Gastrocnemius medialis (tissue), 4 donors: Measurements from ENCODE around the gene GSTP1. TPM values are rescaled to one million over a fixed set of nuclear protein-coding genes. Genes with fewer than 3 reads are reported as not detected.

ENCODE experiments used
- ATAC-seq, 2 donors: fragments of 150-250 bp; one replicate each; pipeline ENCODE4 v1.9.1; 2016
- DNase-seq, 2 donors: peaks; one replicate each; pipeline ENCODE4 v3.0.0-alpha.2; 2019
- H3K27ac ChIP-seq, 4 donors: fragments of 200-600 bp; sonication (generic); 1 replicate in 1 of 4; 2 replicates in 3 of 4; pipeline ENCODE4 v1.5.1; 2016 to 2018; ENCODE audit warnings: mild to moderate bottlenecking in 2 of 4, moderate library complexity in 1 of 4
- H3K27me3 ChIP-seq, 3 donors: fragments of 200-600 bp; sonication (generic) in 2 of 3; 1 replicate in 1 of 3; 2 replicates in 2 of 3; pipeline versions ENCODE4 v1.5.1 to v1.6.0; 2016 to 2019; ENCODE audit warnings: mild to moderate bottlenecking in 1 of 3, moderate library complexity in 1 of 3
- H3K36me3 ChIP-seq, 2 donors: fragments of 200-600 bp; sonication (generic) in 1 of 2; one replicate each; pipeline ENCODE4 v1.5.1; 2017 to 2018
- H3K4me1 ChIP-seq, 2 donors: fragments of 200-600 bp; sonication (generic) in 1 of 2; one replicate each; pipeline ENCODE4 v1.5.1; 2016 to 2017; ENCODE audit warnings: mild to moderate bottlenecking in 2 of 2
- H3K4me3 ChIP-seq, 4 donors: fragments of 200-600 bp; sonication (generic) in 3 of 4; 1 replicate in 1 of 4; 2 replicates in 3 of 4; pipeline ENCODE4 v1.5.1; 2016 to 2019; ENCODE audit warnings: mild to moderate bottlenecking in 2 of 4
- H3K9me3 ChIP-seq, 3 donors: fragments of 200-600 bp; sonication (generic) in 2 of 3; 1 replicate in 1 of 3; 2 replicates in 2 of 3; pipeline ENCODE4 v1.5.1; 2016 to 2019
- POLR2A ChIP-seq, 2 donors: fragments of 450-650 bp; IDR thresholded peaks; one replicate each; pipeline ENCODE4 v1.6.1; 2017; ENCODE audit warnings: antibody characterized with exemption in 2 of 2, mild to moderate bottlenecking in 2 of 2, moderate library complexity in 2 of 2
- in situ Hi-C, 4 donors: fragments of 200-750 bp; cut with MboI; loops; one replicate each; pipeline versions ENCODE4 v1.15.0 to v1.8.0; 2017; ENCODE audit warnings: low sequenced_read_pairs in 4 of 4
- intact Hi-C: fragments of 100-400 bp; cut with DNase I; formaldehyde crosslinking; loops from one replicate; pipeline ENCODE4 v1.15.1; 2023; ENCODE audit warnings: low total_unique reads
- total RNA-seq, 4 donors: library from RNA; depleted of rRNA; stranded (reverse); fragments of >200 nt; gene quantifications; one replicate each; pipeline versions ENCODE4 v1.1.0 to v1.2.3, GENCODE V29; 2016
- TF ChIP-seq, protein P1 (sequence below), 5 experiments: fragments of 450-650 bp in 3 of 5; fragments of 200-600 bp in 2 of 5; sonication (generic) in 2 of 5; IDR thresholded peaks in 4 of 5; conservative IDR thresholded peaks in 1 of 5; 1 replicate in 4 of 5; 2 replicates in 1 of 5; pipeline ENCODE4 v1.5.1; 2016 to 2019; ENCODE audit warnings: antibody characterized with exemption in 5 of 5, mild to moderate bottlenecking in 3 of 5, moderate library complexity in 3 of 5

GSTP1 gene
- total RNA-seq, 4 donors from 2014 or later: 316 to 866 (median 549) TPM

- ATAC-seq (no peak), DNase-seq (no peak)
- in situ Hi-C loops (no loop called here), intact Hi-C loops (no loop called here)
- H3K4me1 ChIP-seq: no peaks in the 10 kb centered on the region
- TF ChIP-seq, protein P1, sequence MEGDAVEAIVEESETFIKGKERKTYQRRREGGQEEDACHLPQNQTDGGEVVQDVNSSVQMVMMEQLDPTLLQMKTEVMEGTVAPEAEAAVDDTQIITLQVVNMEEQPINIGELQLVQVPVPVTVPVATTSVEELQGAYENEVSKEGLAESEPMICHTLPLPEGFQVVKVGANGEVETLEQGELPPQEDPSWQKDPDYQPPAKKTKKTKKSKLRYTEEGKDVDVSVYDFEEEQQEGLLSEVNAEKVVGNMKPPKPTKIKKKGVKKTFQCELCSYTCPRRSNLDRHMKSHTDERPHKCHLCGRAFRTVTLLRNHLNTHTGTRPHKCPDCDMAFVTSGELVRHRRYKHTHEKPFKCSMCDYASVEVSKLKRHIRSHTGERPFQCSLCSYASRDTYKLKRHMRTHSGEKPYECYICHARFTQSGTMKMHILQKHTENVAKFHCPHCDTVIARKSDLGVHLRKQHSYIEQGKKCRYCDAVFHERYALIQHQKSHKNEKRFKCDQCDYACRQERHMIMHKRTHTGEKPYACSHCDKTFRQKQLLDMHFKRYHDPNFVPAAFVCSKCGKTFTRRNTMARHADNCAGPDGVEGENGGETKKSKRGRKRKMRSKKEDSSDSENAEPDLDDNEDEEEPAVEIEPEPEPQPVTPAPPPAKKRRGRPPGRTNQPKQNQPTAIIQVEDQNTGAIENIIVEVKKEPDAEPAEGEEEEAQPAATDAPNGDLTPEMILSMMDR (IDR thresholded peaks at IDR 0.05 in 4 of 5, conservative IDR thresholded peaks at IDR 0.05 in 1 of 5): no peak
- TF ChIP-seq POLR2A (IDR thresholded peaks at IDR 0.05): no peak
- no peaks in the 10 kb centered on the region for H3K36me3 ChIP-seq
- H3K9me3 ChIP-seq: no peaks in the 10 kb centered on the region
- no peak overlapping the region for H3K4me3 ChIP-seq
- H3K27ac ChIP-seq: no peak overlapping the region
- no peaks in the 10 kb centered on the region for H3K27me3 ChIP-seq
Measured at GRCh38 chr11:67574938-67575337, 8.7 kb upstream of the GSTP1 start.

DNA sequence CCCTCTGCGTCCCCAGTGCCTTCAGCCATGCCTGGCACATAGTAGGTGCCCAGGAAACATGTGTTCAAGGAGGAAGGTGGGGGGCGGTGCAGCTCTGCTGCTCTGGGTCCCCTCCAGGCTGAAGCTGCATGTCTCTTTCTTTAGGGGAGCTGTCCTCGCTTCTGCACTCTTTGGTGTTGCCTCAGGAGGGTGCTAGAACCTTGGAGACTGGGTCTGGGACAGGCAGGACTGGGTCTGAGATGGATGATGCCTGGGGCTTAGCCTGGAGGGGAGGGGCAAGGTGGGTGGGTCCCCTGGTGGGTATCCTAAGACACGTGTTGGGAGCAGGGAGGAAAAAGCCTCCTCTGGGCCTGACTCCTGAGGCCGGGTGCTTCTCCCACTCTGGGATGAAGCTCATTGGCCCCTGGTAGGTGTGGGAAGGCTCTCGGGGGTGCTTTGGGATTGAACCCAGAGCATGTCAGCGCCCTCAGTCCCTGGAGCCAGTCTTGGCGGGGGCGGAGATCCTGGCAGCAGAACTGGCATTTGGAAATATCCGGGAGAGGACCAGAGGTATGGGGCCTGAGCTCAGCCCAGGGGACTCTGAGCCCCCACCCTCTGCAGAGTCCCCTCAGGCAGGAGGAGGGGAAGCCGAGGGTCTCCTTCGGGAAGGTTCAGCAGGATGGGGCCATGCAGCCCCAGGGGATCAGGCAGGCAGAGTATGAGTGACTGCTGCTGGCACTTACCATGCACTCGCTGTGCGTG, 6.7 kb upstream of the GSTP1 start:
- H3K36me3 ChIP-seq: no peaks in the 10 kb centered on the region
- no peaks in the 10 kb centered on the region for H3K27me3 ChIP-seq
- DNase-seq (no peak), ATAC-seq (no peak)
- in situ Hi-C loops: no loop called here
- no peaks in the 10 kb centered on the region for H3K4me1 ChIP-seq
- intact Hi-C loops: no loop called here
- no peak for TF ChIP-seq POLR2A (IDR thresholded peaks at IDR 0.05)
- TF ChIP-seq, protein P1 (IDR thresholded peaks at IDR 0.05 in 4 of 5, conservative IDR thresholded peaks at IDR 0.05 in 1 of 5): no peak
- H3K27ac ChIP-seq: no peak overlapping the region
- H3K9me3 ChIP-seq: no peaks in the 10 kb centered on the region
- H3K4me3 ChIP-seq: no peak overlapping the region

DNA sequence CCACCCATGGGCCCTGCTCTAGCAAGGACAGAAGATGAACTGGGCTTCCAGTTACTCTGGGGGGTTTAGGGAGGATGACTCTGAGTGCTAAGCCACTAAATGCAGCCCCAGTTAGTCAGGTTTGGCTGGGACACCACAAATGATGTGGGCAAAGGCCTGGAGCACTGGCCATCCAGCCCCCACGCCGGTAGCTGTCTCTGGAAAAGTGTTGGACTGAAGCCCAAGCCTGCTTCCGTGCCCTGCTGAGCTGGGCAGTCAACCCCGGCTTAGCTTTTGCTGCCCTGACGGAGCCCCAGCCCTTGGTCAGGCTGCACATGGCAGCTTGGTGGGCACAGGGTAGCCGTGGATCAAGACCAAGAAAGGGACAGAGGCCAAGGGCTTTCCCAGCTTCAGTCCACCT, 5.7 kb upstream of the GSTP1 start:
- Histone ChIP-seq H3K36me3 (no peaks in the 10 kb centered on the region), H3K4me3 (no peak overlapping the region), H3K27ac (no peak overlapping the region), H3K9me3 (no peaks in the 10 kb centered on the region), H3K27me3 (no peaks in the 10 kb centered on the region), H3K4me1 (peaks cover 6 to 7% of the 10 kb centered on the region in 2 donors)
- no peak for TF ChIP-seq POLR2A (IDR thresholded peaks at IDR 0.05)
- TF ChIP-seq, protein P1 (IDR thresholded peaks at IDR 0.05 in 4 of 5, conservative IDR thresholded peaks at IDR 0.05 in 1 of 5): no peak
- no peak for DNase-seq
- in situ Hi-C loops (no loop called here), intact Hi-C loops (no loop called here)
- ATAC-seq: no peak

- no peaks in the 10 kb centered on the region for H3K9me3 ChIP-seq
- TF ChIP-seq, protein P1 (IDR thresholded peaks at IDR 0.05 in 4 of 5, conservative IDR thresholded peaks at IDR 0.05 in 1 of 5): no peak
- TF ChIP-seq POLR2A (IDR thresholded peaks at IDR 0.05): no peak
- intact Hi-C loops: loop anchor here (10.0 kb wide), 3 partner anchors 157 to 467 kb away; partner anchors contain the start of genes KDM2A, NDUFS8, RPS6KB2 and TCIRG1
- no peak overlapping the region for H3K4me3 ChIP-seq
- no peak overlapping the region for H3K27ac ChIP-seq
- no peak for ATAC-seq
- in situ Hi-C loops: no loop called here
- DNase-seq: no peak
- no peaks in the 10 kb centered on the region for H3K27me3 ChIP-seq
- H3K36me3 ChIP-seq: peaks cover 0 to 16% of the 10 kb centered on the region in 2 donors
- H3K4me1 ChIP-seq: peaks cover 12 to 16% of the 10 kb centered on the region in 2 donors
Measured at GRCh38 chr11:67581469-67581868, 2.1 kb upstream of the GSTP1 start.
